Hematopoietic multipotent progenitor cell treated with erythropoietin and hydrocortisone succinate and interleukin-3 and kit ligand, for 15 days (in vitro differentiated cells): ENCODE measurements around the gene RPL27A.

Source experiments
- DNase-seq: peaks from one replicate; pipeline ENCODE4 v3.0.0-alpha.2; 2015; ENCODE audit warnings: low spot score

RPL27A gene

DNA sequence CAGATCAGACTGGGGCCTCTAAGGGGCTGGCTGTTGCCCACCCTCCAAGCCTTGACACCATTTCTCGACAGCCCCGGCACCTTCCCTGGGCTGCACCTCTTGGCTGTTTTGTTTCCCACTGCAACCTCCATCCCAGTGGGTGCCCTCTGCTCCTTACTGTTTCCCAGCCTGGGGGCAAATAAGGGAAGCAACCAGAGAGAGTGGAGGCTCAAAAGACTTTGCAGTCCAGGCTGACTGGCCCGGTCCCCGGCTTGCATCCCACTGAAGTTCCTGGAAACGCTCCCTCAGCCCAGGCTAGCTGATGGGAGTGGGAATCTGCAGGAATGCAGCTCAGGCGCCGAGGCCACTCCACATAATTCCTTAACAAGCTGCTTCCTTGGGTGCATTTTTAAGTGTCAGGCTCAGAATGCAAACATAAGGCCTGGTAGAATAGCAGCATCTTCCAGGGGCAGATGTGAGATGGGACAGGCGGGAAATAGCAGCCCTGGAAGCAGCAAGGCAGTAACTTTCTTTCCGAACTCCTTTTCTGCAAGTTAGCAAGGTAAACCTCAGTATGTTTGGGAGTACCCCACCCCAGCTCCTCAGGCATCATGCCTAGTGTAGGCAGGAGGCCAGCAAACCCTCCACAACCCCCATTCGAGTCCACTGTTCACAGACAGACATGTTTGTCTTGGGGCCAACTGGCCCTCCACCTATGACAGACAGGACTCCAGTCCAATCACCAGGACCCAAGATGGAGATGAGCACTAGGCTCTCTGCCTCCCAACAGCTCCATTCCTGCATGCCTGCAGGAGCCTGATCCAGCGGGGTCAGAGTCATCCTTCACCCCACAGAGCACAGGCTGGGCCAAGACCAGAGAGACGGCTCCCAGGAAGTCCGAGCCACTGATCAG, 39.3 kb downstream of the RPL27A start:
- DNase-seq = no peak

DNA sequence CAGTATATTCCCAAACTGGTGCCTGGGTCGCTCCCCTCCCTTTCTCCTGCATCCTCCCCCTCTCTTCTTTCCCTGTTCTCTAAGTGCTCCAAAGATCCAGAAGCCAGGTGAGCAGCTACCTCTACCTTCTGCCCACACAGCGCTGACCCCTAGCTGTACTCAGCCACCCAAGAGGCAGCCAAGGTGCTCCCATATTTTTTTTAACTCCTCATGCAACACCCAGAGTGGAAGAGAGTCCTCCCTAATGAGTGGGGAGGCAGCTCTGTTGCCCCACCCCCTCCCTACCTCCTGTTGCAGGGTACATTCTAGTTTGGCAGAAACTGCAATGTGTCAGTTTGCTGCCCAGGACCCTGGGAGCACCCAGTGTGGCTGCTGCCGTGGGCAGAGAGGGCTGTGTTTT, 40.2 kb downstream of the RPL27A start:
- no peak for DNase-seq

DNA sequence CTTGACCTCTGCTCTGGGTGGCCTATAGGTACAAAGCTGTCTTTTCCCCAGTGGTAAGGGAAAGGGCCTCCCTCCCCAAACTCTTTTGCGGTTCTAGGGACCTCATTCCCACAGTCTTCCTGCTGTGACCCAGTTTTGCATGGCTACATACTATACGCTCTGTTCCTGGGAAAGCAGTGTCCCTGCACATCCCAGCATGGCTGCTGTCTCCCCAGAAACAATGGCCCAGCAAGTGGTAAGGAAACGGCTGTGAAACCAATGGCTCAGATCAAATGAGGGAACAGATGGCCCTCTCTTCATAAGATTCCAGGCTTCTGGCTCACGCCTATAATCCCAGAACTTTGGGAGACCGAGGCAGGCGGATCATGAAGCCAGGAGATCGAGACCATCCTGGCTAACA, 41.1 kb downstream of the RPL27A start:
- no peak for DNase-seq

DNA sequence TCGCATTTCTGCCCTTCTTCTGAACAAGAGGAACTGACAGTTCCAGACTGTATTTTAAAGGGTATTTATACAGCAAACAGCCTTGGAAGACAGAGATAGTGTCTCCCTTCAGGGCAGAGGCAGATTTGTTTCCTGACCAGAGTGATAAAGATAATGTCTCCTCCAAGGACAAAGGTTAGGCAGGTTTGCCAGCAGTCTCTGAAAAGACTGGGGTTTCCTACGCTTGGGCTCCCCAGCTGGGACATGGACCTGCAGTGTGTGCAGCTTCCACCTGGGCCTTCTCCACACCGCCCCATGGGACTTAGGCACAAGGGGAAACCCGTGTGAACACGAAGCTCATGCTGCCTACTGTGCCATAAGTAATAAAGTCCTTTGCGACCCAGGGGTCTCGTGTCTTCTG, 42.1 kb downstream of the RPL27A start:
- DNase-seq = no peak

- no peak for DNase-seq
Observed at GRCh38 chr11:8726395-8726794, 43.8 kb downstream of the RPL27A start.

GRCh38 chr11:8728563-8728962, 46.0 kb downstream of the RPL27A start:
- DNase-seq = no peak

DNA sequence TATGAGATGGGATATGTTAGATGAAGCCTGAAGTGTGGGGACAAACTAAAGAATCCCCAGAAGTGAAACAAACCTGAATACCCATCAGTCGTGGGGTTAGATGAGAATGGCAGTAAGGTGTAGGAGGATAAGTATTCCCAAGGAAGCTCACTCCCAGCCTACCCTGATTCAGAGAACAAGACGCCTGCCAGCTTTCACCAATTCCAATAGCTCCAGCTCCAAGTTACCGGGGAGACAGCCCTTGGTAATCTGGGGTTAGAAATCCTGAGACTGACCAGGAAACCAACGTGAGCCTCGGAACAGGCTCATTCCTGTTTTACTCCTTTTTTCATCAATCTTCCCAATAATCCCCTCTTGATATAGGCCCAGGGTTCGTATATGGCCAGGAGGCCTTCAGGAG, 46.5 kb downstream of the RPL27A start:
- no peak for DNase-seq

GRCh38 chr11:8729837-8730696, 47.5 kb downstream of the RPL27A start:
- no peak for DNase-seq

DNA sequence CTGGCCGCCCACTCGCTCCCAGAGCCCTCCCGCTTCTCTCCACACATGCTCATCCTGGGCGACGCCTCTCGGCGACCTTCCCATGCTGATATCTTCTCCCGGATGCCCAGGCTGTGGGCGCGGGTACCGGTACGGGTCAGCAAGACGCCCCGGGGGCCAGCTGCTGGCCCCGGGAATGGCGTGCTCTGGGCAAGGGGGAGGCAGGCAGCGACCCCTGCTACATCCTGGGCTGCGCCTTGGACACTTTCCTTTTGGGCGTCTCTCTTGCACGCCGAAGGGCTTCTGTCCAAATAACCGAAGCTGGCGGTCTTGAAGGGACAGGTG, 48.1 kb downstream of the RPL27A start:
- DNase-seq = no peak

- DNase-seq = no peak
Observed at GRCh38 chr11:8731647-8732323, 49.2 kb downstream of the RPL27A start.

GRCh38 chr11:8732324-8732670, 49.7 kb downstream of the RPL27A start:
- no peak for DNase-seq

GRCh38 chr11:8732748-8733241, 50.2 kb downstream of the RPL27A start:
- DNase-seq = no peak

- DNase-seq = no peak
Observed at GRCh38 chr11:8733852-8734251, 51.3 kb downstream of the RPL27A start.

- no peak for DNase-seq
Observed at GRCh38 chr11:8735094-8735493, 52.5 kb downstream of the RPL27A start.

- DNase-seq = no peak
Observed at GRCh38 chr11:8739309-8739793, 56.8 kb downstream of the RPL27A start.
